Neural cell (in vitro differentiated cells): ENCODE data around the gene PREP. TPM values are rescaled to one million over a fixed set of nuclear protein-coding genes. Genes with fewer than 3 reads are reported as not detected.

ENCODE experiments used
- H2AFZ ChIP-seq: fragments of 200-600, 300-800 bp; sonication (generic), shearing (Covaris generic); 2 replicates; pipeline ENCODE4 v1.6.0; 2014; ENCODE audit warnings: low read depth, mild to moderate bottlenecking, antibody characterized with exemption, low read length, moderate library complexity
- H3F3A ChIP-seq: fragments of 200-600 bp; shearing (Covaris generic); 2 replicates; pipeline ENCODE4 v1.6.1; 2016; ENCODE audit warnings: mild to moderate bottlenecking, moderate library complexity, mixed read lengths, antibody characterized with exemption, low read length; ENCODE audit not compliant: insufficient read depth, poor library complexity, severe bottlenecking
- H3K27ac ChIP-seq: fragments of 200-600, 300-800 bp; sonication (generic), shearing (Covaris generic); 2 replicates; pipeline ENCODE4 v1.5.1; 2014; ENCODE audit warnings: mild to moderate bottlenecking, low read length, moderate library complexity
- H3K27me3 ChIP-seq: fragments of 300-800, 200-600 bp; sonication (generic), shearing (Covaris generic); 2 replicates; pipeline ENCODE4 v1.6.0; 2014; ENCODE audit warnings: mild to moderate bottlenecking, low read depth, low read length, moderate library complexity; ENCODE audit not compliant: insufficient read depth
- H3K36me3 ChIP-seq: fragments of 300-800, 200-600 bp; sonication (generic), shearing (Covaris generic); 2 replicates; pipeline ENCODE4 v1.5.1; 2014; ENCODE audit warnings: mild to moderate bottlenecking, antibody characterized with exemption, low read length, moderate library complexity; ENCODE audit not compliant: insufficient read depth
- H3K4me2 ChIP-seq: fragments of 300-800, 200-600 bp; sonication (generic), shearing (Covaris generic); 2 replicates; pipeline ENCODE4 v1.6.0; 2014; ENCODE audit warnings: mild to moderate bottlenecking, low read length
- H3K4me3 ChIP-seq: fragments of 300-800, 200-600 bp; sonication (generic), shearing (Covaris generic); 2 replicates; pipeline ENCODE4 v1.5.1; 2014; ENCODE audit warnings: mild to moderate bottlenecking, low read length, moderate library complexity
- H3K79me2 ChIP-seq: fragments of 200-600 bp; shearing (Covaris generic); replicated peaks from 2 replicates; pipeline ENCODE4 v1.6.0; 2014; ENCODE audit warnings: mild to moderate bottlenecking, low read length, moderate library complexity; ENCODE audit not compliant: insufficient read depth
- H3K9ac ChIP-seq: fragments of 300-800, 200-600 bp; sonication (generic), shearing (Covaris generic); 2 replicates; pipeline ENCODE4 v1.6.1; 2016; ENCODE audit warnings: mild to moderate bottlenecking, low read length, mixed read lengths
- H3K9me2 ChIP-seq: fragments of 200-600 bp; shearing (Covaris generic); 2 replicates; pipeline ENCODE4 v1.6.1; 2016; ENCODE audit warnings: mild to moderate bottlenecking, low read length, mixed read lengths; ENCODE audit not compliant: insufficient read depth
- H3K9me3 ChIP-seq: fragments of 200-600, 300-800 bp; sonication (generic), shearing (Covaris generic); 2 replicates; pipeline ENCODE4 v1.6.1; 2016; ENCODE audit warnings: mild to moderate bottlenecking, mixed run types, low read length, moderate library complexity, mixed read lengths
- H4K20me1 ChIP-seq: fragments of 200-600 bp; shearing (Covaris generic); 2 replicates; pipeline ENCODE4 v1.6.1; 2016; ENCODE audit warnings: mild to moderate bottlenecking, mixed run types; ENCODE audit not compliant: insufficient read depth
- CTCF ChIP-seq: fragments of 450-650 bp; IDR thresholded peaks from 2 replicates; pipeline ENCODE4 v1.5.1; 2014; ENCODE audit warnings: antibody characterized with exemption, mild to moderate bottlenecking, moderate library complexity; ENCODE audit not compliant: poor library complexity, severe bottlenecking
- EP300 ChIP-seq: fragments of 450-650 bp; conservative IDR thresholded peaks from 2 replicates; pipeline ENCODE4 v1.6.1; 2014; ENCODE audit warnings: antibody characterized with exemption, mild to moderate bottlenecking, moderate library complexity; ENCODE audit not compliant: poor library complexity, severe bottlenecking
- EZH2 ChIP-seq: fragments of 200-600, 300-800 bp; shearing (Covaris generic), sonication (generic); IDR thresholded peaks from 2 replicates; pipeline ENCODE4 v1.6.1; 2014; ENCODE audit warnings: antibody characterized with exemption, low read length, borderline replicate concordance, mild to moderate bottlenecking; ENCODE audit not compliant: insufficient read depth, poor library complexity, severe bottlenecking
- MXI1 ChIP-seq: fragments of 450-650 bp; conservative IDR thresholded peaks from 2 replicates; pipeline ENCODE4 v1.6.1; 2014; ENCODE audit warnings: antibody characterized with exemption, mild to moderate bottlenecking; ENCODE audit not compliant: poor library complexity, severe bottlenecking
- POLR2AphosphoS5 ChIP-seq: IDR thresholded peaks from 2 replicates; pipeline ENCODE4 v1.6.1; 2012
- RAD21 ChIP-seq: fragments of 450-650 bp; conservative IDR thresholded peaks from 2 replicates; pipeline ENCODE4 v1.6.1; 2014; ENCODE audit warnings: antibody characterized with exemption, mild to moderate bottlenecking, moderate library complexity
- REST ChIP-seq: IDR thresholded peaks from 2 replicates; pipeline ENCODE4 v1.6.1; 2012; ENCODE audit warnings: borderline replicate concordance
- SMC3 ChIP-seq: fragments of 450-650 bp; conservative IDR thresholded peaks from 2 replicates; pipeline ENCODE4 v1.6.1; 2014; ENCODE audit warnings: antibody characterized with exemption, mild to moderate bottlenecking, moderate library complexity; ENCODE audit not compliant: poor library complexity
- TAF1 ChIP-seq: IDR thresholded peaks from 2 replicates; pipeline ENCODE4 v1.6.1; 2012; ENCODE audit warnings: low read depth
- polyA plus RNA-seq: library from polyadenylated mRNA; depleted of rRNA; stranded (reverse); fragments of >200 nt; gene quantifications from 2 replicates; pipeline ENCODE4 v1.2.3, GENCODE V29; 2014

The PREP gene
- polyA plus RNA-seq, 1 donor from 2014 or later: 24.5 TPM

- TF ChIP-seq RAD21 (no peak), REST (no peak), POLR2AphosphoS5 (no peak), SMC3 (no peak)
- Histone ChIP-seq H3K27ac (no peak overlapping the region), H3K36me3 (peaks cover 15% of the 10 kb centered on the region), H3K9me2 (no peaks in the 10 kb centered on the region), H3K79me2 (no peaks in the 10 kb centered on the region), H3K27me3 (no peaks in the 10 kb centered on the region), H3F3A (no peaks in the 10 kb centered on the region), H2AFZ (no peak overlapping the region), H3K9ac (no peak overlapping the region), H3K9me3 (no peaks in the 10 kb centered on the region), H4K20me1 (no peaks in the 10 kb centered on the region), H3K4me3 (no peak overlapping the region), H3K4me2 (no peak overlapping the region)
Measured at GRCh38 chr6:105372142-105372848, 30.6 kb downstream of the PREP start.

GRCh38 chr6:105370351-105370750 lies 32.5 kb downstream of the PREP start:
- no peaks in the 10 kb centered on the region for H4K20me1 ChIP-seq
- TF ChIP-seq CTCF (no peak), TAF1 (no peak), POLR2AphosphoS5 (no peak), REST (no peak), EZH2 (no peak), EP300 (no peak), MXI1 (no peak), SMC3 (no peak), RAD21 (no peak)
- H3K4me2 ChIP-seq: no peak overlapping the region
- no peaks in the 10 kb centered on the region for H3K27me3 ChIP-seq
- H2AFZ ChIP-seq: no peak overlapping the region
- no peaks in the 10 kb centered on the region for H3K9me3 ChIP-seq
- no peaks in the 10 kb centered on the region for H3K9me2 ChIP-seq
- no peaks in the 10 kb centered on the region for H3K79me2 ChIP-seq
- no peak overlapping the region for H3K9ac ChIP-seq
- no peak overlapping the region for H3K27ac ChIP-seq
- H3K36me3 ChIP-seq: peaks cover 13% of the 10 kb centered on the region
- no peak overlapping the region for H3K4me3 ChIP-seq
- no peaks in the 10 kb centered on the region for H3F3A ChIP-seq
